Neural progenitor cell (in vitro differentiated cells): ENCODE results near the gene RAB3IL1. TPM values are rescaled to one million over a fixed set of nuclear protein-coding genes. Genes with fewer than 3 reads are reported as not detected.

ENCODE experiments used
- DNase-seq: peaks from one replicate; pipeline ENCODE4 v3.0.0-alpha.2; 2016; ENCODE audit warnings: low spot score
- H2AFZ ChIP-seq: fragments of 200-600 bp; sonication (generic); replicated peaks from 2 replicates; pipeline ENCODE4 v1.6.1; 2016; ENCODE audit warnings: antibody characterized with exemption
- H3F3A ChIP-seq: fragments of 200-600 bp; sonication (generic); 2 replicates; pipeline ENCODE4 v1.6.1; 2016; ENCODE audit warnings: antibody characterized with exemption, low read depth
- H3K27ac ChIP-seq: fragments of 200-600 bp; sonication (generic); 2 replicates; pipeline ENCODE4 v1.5.1; 2016; ENCODE audit warnings: mild to moderate bottlenecking
- H3K27me3 ChIP-seq: fragments of 200-600 bp; sonication (generic); 2 replicates; pipeline ENCODE4 v1.6.1; 2016; ENCODE audit warnings: mild to moderate bottlenecking, moderate library complexity
- H3K36me3 ChIP-seq: fragments of 200-600 bp; sonication (generic); 2 replicates; pipeline ENCODE4 v1.5.1; 2016
- H3K4me1 ChIP-seq: fragments of 200-600 bp; sonication (generic); 2 replicates; pipeline ENCODE4 v1.6.1; 2016; ENCODE audit warnings: mixed run types
- H3K4me2 ChIP-seq: fragments of 200-600 bp; sonication (generic); 2 replicates; pipeline ENCODE4 v1.6.1; 2016
- H3K4me3 ChIP-seq: fragments of 200-600 bp; sonication (generic); 2 replicates; pipeline ENCODE4 v1.5.1; 2016
- H3K79me2 ChIP-seq: fragments of 200-600 bp; sonication (generic); 2 replicates; pipeline ENCODE4 v1.6.1; 2016; ENCODE audit warnings: low read depth
- H3K9ac ChIP-seq: fragments of 200-600 bp; sonication (generic); 2 replicates; pipeline ENCODE4 v1.6.1; 2016
- H3K9me3 ChIP-seq: fragments of 200-600 bp; sonication (generic); 2 replicates; pipeline ENCODE4 v1.5.1; 2016; ENCODE audit warnings: low read depth
- H4K20me1 ChIP-seq: fragments of 200-600 bp; sonication (generic); 2 replicates; pipeline ENCODE4 v1.6.1; 2016; ENCODE audit warnings: low read depth
- H3K27ac Mint-ChIP-seq: 3 replicates; pipeline ENCODE4 v1.8.0; 2021; ENCODE audit warnings: mixed read lengths
- H3K27me3 Mint-ChIP-seq: 2 replicates; pipeline ENCODE4 v1.8.0; 2022; ENCODE audit warnings: low read depth, mild to moderate bottlenecking, inconsistent platforms, moderate library complexity, mixed read lengths; ENCODE audit not compliant: insufficient read depth
- H3K36me3 Mint-ChIP-seq: 3 replicates; pipeline ENCODE4 v1.8.0; 2021; ENCODE audit warnings: mixed read lengths
- H3K4me1 Mint-ChIP-seq: 3 replicates; pipeline ENCODE4 v1.8.0; 2021; ENCODE audit warnings: mixed read lengths
- H3K4me3 Mint-ChIP-seq: 3 replicates; pipeline ENCODE4 v1.8.0; 2021; ENCODE audit warnings: mild to moderate bottlenecking, moderate library complexity, mixed read lengths
- H3K9me3 Mint-ChIP-seq: 3 replicates; pipeline ENCODE4 v1.8.0; 2020; ENCODE audit warnings: mixed read lengths
- CTCF ChIP-seq: fragments of 200-600 bp; sonication (generic); IDR thresholded peaks from 2 replicates; pipeline ENCODE4 v1.5.1; 2017; ENCODE audit warnings: antibody characterized with exemption, mild to moderate bottlenecking
- EZH2 ChIP-seq: fragments of 200-600 bp; sonication (generic); IDR thresholded peaks from 2 replicates; pipeline ENCODE4 v1.6.1; 2017; ENCODE audit warnings: antibody characterized with exemption, mild to moderate bottlenecking, moderate library complexity
- EZH2phosphoT487 ChIP-seq: fragments of 200-600 bp; sonication (generic); IDR thresholded peaks from 2 replicates; pipeline ENCODE4 v1.6.1; 2017; ENCODE audit warnings: antibody characterized with exemption
- total RNA-seq: library from RNA; depleted of rRNA; stranded (reverse); fragments of >200 nt; gene quantifications from 2 replicates; pipeline ENCODE4 v1.2.3, GENCODE V29; 2015; ENCODE audit warnings: low replicate concordance

The RAB3IL1 gene
- total RNA-seq, 1 donor from 2014 or later: 1.4 TPM

- Histone ChIP-seq H3K36me3 (no peaks in the 10 kb centered on the region), H3K4me2 (no peak overlapping the region), H3K27me3 (no peaks in the 10 kb centered on the region), H3K4me1 (peaks cover 7% of the 10 kb centered on the region), H3F3A (no peaks in the 10 kb centered on the region), H3K79me2 (no peaks in the 10 kb centered on the region), H3K9me3 (no peaks in the 10 kb centered on the region), H3K27ac (no peak overlapping the region), H3K4me3 (no peak overlapping the region), H3K9ac (no peak overlapping the region), H2AFZ (no peak overlapping the region), H4K20me1 (peaks cover 6% of the 10 kb centered on the region)
- no peaks in the 10 kb centered on the region for H3K36me3 Mint-ChIP-seq
- peak; percentile 23 for DNase-seq
- TF ChIP-seq CTCF (no peak), EZH2 (no peak), EZH2phosphoT487 (no peak)
- H3K4me3 Mint-ChIP-seq: no peak overlapping the region
- peaks cover 13% of the 10 kb centered on the region for H3K4me1 Mint-ChIP-seq
- no peak overlapping the region for H3K27ac Mint-ChIP-seq
- peaks cover 2% of the 10 kb centered on the region for H3K9me3 Mint-ChIP-seq
- H3K27me3 Mint-ChIP-seq: peaks cover 4% of the 10 kb centered on the region
Measured at GRCh38 chr11:61885166-61885778, 32.1 kb downstream of the RAB3IL1 start.

- no peak overlapping the region for H3K4me3 Mint-ChIP-seq
- no peak overlapping the region for H3K27ac ChIP-seq
- H4K20me1 ChIP-seq: no peaks in the 10 kb centered on the region
- H3K9me3 ChIP-seq: no peaks in the 10 kb centered on the region
- no peak overlapping the region for H3K27ac Mint-ChIP-seq
- no peaks in the 10 kb centered on the region for H3F3A ChIP-seq
- TF ChIP-seq CTCF (no peak), EZH2phosphoT487 (no peak), EZH2 (no peak)
- H3K36me3 Mint-ChIP-seq: no peaks in the 10 kb centered on the region
- DNase-seq: no peak
- H2AFZ ChIP-seq: no peak overlapping the region
- H3K4me1 Mint-ChIP-seq: peaks cover 18% of the 10 kb centered on the region
- H3K4me2 ChIP-seq: no peak overlapping the region
- no peaks in the 10 kb centered on the region for H3K27me3 ChIP-seq
- no peak overlapping the region for H3K4me3 ChIP-seq
- no peak overlapping the region for H3K9ac ChIP-seq
- H3K27me3 Mint-ChIP-seq: peaks cover 2% of the 10 kb centered on the region
- H3K36me3 ChIP-seq: no peaks in the 10 kb centered on the region
- H3K4me1 ChIP-seq: peaks cover 4% of the 10 kb centered on the region
- H3K9me3 Mint-ChIP-seq: peaks cover 2% of the 10 kb centered on the region
- no peaks in the 10 kb centered on the region for H3K79me2 ChIP-seq
Measured at GRCh38 chr11:61883947-61884346, 33.4 kb downstream of the RAB3IL1 start.

- no peak overlapping the region for H3K9ac ChIP-seq
- Mint-ChIP-seq H3K4me3 (no peak overlapping the region), H3K36me3 (no peaks in the 10 kb centered on the region), H3K27me3 (peaks cover 2% of the 10 kb centered on the region), H3K9me3 (peaks cover 2% of the 10 kb centered on the region), H3K4me1 (peaks cover 18% of the 10 kb centered on the region), H3K27ac (no peak overlapping the region)
- H3K27me3 ChIP-seq: no peaks in the 10 kb centered on the region
- H3K4me3 ChIP-seq: no peak overlapping the region
- H3F3A ChIP-seq: no peaks in the 10 kb centered on the region
- no peak overlapping the region for H3K27ac ChIP-seq
- no peak overlapping the region for H3K4me2 ChIP-seq
- DNase-seq: no peak
- H3K4me1 ChIP-seq: peaks cover 4% of the 10 kb centered on the region
- H3K79me2 ChIP-seq: no peaks in the 10 kb centered on the region
- H3K36me3 ChIP-seq: no peaks in the 10 kb centered on the region
- no peaks in the 10 kb centered on the region for H4K20me1 ChIP-seq
- no peak for TF ChIP-seq EZH2
- no peak for TF ChIP-seq EZH2phosphoT487
- no peak for TF ChIP-seq CTCF
- H3K9me3 ChIP-seq: no peaks in the 10 kb centered on the region
- H2AFZ ChIP-seq: no peak overlapping the region
Measured at GRCh38 chr11:61883327-61883726, 34.0 kb downstream of the RAB3IL1 start.
